Measurements from ENCODE around the gene BAK1. TPM values are rescaled to one million over a fixed set of nuclear protein-coding genes. Genes with fewer than 3 reads are reported as not detected.
A peak's percentile ranks its signal among the peaks of the same experiment; 100 is the strongest.

Gene BAK1
- total and polyA plus RNA-seq, 2 experiments from 2014 or later = 18.8 to 30.7 TPM

DNA sequence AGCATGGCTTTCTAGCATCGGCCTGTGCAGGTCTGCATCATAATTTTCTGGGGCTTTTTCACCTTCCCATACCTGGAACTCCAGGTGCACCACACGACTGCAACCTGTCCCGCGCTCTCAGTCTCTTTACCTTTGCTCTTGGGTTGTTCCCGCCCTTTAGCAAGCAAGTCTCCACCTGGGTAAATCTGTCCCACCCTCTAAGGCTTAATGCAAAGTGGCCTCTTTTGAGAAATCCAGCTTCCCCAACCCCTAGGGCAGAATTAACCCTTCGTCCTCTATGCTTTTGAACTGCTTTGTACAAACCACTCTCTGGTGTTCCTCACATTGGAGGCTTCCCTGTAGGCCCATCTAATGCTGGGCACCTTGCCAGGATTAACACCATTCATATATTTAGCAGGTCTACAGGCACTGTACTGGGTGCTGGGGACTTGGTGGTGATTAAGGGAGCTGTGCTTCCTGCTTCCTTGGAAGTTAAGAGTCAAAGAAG, 43.9 kb upstream of the BAK1 start:
- Histone ChIP-seq H2AFZ (no peak overlapping the region), H3K9ac (no peak overlapping the region), H3K4me1 (ENCODE audit: insufficient read depth) (peaks cover 11% of the 10 kb centered on the region; the same call in 1 of the 2 replicates), H3K27ac (no peak overlapping the region), H4K20me1 (ENCODE audit: insufficient read depth) (no peaks in the 10 kb centered on the region), H3K36me3 (ENCODE audit: low read depth) (no peaks in the 10 kb centered on the region), H3K27me3 (replicated peaks; ENCODE audit: insufficient read depth) (no peaks in the 10 kb centered on the region), H3K9me3 (ENCODE audit: low read depth) (no peaks in the 10 kb centered on the region), H3K4me3 (no peak overlapping the region), H3K4me2 (ENCODE audit: unreplicated experiment) (no peak overlapping the region), H3F3A (ENCODE audit: insufficient read depth) (peaks cover 23% of the 10 kb centered on the region; the same call in 1 of the 2 replicates), H3K79me2 (ENCODE audit: insufficient read depth) (peaks cover 27% of the 10 kb centered on the region), H3K9me2 (ENCODE audit: insufficient read depth) (no peaks in the 10 kb centered on the region)
- DNase-seq = peak; percentile 20
- in situ Hi-C loops (cut with MboI) = no loop called here
- TF ChIP-seq EZH2 (IDR thresholded peaks at IDR 0.05; ENCODE audit: insufficient read depth, poor library complexity, severe bottlenecking) (no peak), EZH2phosphoT487 (IDR thresholded peaks at IDR 0.05; ENCODE audit: insufficient read depth, low read depth) (no peak)
- 65 to 67% methylated on average over 6 of the region's 6 CpGs for WGBS, 2 experiments (ENCODE audit: low coverage in 1 of 2, low lambda C conversion rate in 2 of 2, missing lambda C conversion rate in 2 of 2)

DNA sequence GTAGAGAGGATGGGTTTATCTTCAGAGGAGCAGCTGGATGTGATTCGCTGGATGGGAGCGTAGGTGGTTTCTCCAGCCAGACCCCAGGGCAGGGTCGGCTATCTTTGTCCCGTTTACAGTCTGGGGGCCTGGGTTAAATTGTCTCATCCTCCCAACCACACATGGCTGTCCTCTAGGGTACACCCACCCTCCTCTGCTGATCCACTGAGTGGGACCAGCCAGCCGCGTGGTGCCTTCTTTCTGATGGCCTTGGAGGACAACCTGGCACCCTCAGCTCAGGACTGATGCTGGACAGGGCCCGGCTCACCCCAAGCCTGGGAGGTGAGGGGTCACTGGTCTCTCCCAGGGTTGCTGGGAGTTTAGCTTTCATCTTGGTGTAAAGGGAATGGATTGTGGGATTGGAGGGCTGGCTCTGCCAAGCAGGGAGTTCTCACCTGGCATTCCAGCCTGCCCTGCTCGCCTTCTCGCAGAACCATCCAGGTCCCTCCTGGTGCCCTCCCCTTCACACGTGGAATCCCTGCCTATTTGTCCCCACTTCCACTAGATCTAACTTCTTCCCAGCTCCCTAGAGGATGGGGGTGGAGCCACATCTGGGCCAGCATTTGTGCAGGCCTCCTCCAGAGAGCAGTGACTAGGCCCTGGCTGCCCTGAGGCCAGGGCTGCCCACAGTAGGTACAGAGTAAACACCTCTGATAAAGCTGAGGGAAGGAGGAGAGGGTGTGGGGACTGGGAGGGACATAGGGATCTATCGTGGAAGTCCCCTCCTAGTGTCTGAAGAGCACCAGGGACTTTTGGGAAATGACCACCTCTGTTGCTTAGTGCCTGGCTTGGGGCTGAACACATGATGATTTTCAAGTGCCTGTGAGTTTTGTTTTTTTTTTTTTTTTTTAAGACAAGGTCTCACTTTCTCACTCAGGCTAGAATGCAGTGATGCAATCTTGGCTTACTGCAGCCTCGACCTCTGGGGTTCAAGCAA, 42.7 kb upstream of the BAK1 start:
- Histone ChIP-seq H3K4me1 (ENCODE audit: insufficient read depth) (peaks cover 6% of the 10 kb centered on the region; the same call in 1 of the 2 replicates), H3F3A (ENCODE audit: insufficient read depth) (peaks cover 28% of the 10 kb centered on the region; the same call in 1 of the 2 replicates), H4K20me1 (ENCODE audit: insufficient read depth) (no peaks in the 10 kb centered on the region), H3K9me2 (ENCODE audit: insufficient read depth) (no peaks in the 10 kb centered on the region), H3K36me3 (ENCODE audit: low read depth) (no peaks in the 10 kb centered on the region), H3K27me3 (replicated peaks; ENCODE audit: insufficient read depth) (no peaks in the 10 kb centered on the region), H3K9ac (peak overlapping the region; percentile 85), H2AFZ (peak overlapping the region; percentile 87), H3K9me3 (ENCODE audit: low read depth) (no peaks in the 10 kb centered on the region), H3K27ac (peak overlapping the region; percentile 36), H3K79me2 (ENCODE audit: insufficient read depth) (peaks cover 27% of the 10 kb centered on the region), H3K4me3 (peak overlapping the region; percentile 83), H3K4me2 (ENCODE audit: unreplicated experiment) (peak overlapping the region; percentile 79)
- in situ Hi-C loops (cut with MboI) = no loop called here
- peak; percentile 67 for DNase-seq
- no peak for TF ChIP-seq EZH2phosphoT487 (IDR thresholded peaks at IDR 0.05; ENCODE audit: insufficient read depth, low read depth)
- no peak for TF ChIP-seq EZH2 (IDR thresholded peaks at IDR 0.05; ENCODE audit: insufficient read depth, poor library complexity, severe bottlenecking)
- WGBS, 2 experiments (ENCODE audit: low coverage in 1 of 2, low lambda C conversion rate in 2 of 2, missing lambda C conversion rate in 2 of 2) = 42 to 47% methylated on average over 12 of the region's 12 CpGs

DNA sequence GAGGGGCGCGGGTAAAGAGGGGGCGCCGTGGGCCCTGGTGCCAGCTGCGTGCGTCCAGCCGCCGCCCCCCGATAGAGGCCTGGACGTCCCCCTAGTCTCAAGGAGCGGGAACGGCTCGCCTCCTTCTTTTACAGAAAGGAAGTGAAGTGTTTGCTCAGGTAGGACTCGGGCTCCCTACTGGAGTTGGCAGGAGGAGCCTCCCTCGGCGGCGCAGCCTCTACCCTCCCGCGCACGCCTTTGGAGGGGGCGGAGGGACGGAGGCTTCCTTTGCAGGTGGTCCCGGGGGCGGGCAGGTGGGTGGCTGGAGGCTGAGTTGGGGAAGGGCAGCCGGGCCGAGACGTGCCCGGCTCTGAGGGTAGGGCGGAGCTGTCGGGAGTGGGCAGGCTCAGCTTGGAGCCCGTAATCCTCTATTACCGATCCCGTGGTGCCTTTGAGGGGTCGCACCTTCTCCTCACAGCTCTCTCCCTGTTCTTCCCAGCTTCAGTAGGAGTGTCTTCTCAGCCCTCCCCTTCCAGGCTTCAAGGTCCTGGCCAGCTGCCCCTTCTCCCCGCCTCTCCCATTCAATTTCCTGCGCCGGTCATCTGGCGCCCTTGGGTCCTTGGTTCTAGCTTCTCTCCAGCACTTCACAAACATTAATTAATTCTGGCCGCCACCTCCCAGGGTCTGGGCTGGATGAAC, 41.8 kb upstream of the BAK1 start:
- peak overlapping the region; percentile 87 for H2AFZ ChIP-seq
- TF ChIP-seq EZH2phosphoT487 (IDR thresholded peaks at IDR 0.05; ENCODE audit: insufficient read depth, low read depth) (no peak), EZH2 (IDR thresholded peaks at IDR 0.05; ENCODE audit: insufficient read depth, poor library complexity, severe bottlenecking) (no peak)
- H3K9me2 ChIP-seq (ENCODE audit: insufficient read depth) = no peaks in the 10 kb centered on the region
- peak overlapping the region; percentile 79 for H3K4me2 ChIP-seq (ENCODE audit: unreplicated experiment)
- in situ Hi-C loops (cut with MboI) = no loop called here
- no peaks in the 10 kb centered on the region for H4K20me1 ChIP-seq (ENCODE audit: insufficient read depth)
- H3F3A ChIP-seq (ENCODE audit: insufficient read depth) = peaks cover 28% of the 10 kb centered on the region; the same call in 1 of the 2 replicates
- H3K27me3 ChIP-seq (replicated peaks; ENCODE audit: insufficient read depth) = no peaks in the 10 kb centered on the region
- H3K36me3 ChIP-seq (ENCODE audit: low read depth) = no peaks in the 10 kb centered on the region
- peak overlapping the region; percentile 85 for H3K9ac ChIP-seq
- H3K4me1 ChIP-seq (ENCODE audit: insufficient read depth) = peaks cover 6% of the 10 kb centered on the region; the same call in 1 of the 2 replicates
- peak; percentile 56 for DNase-seq
- peak overlapping the region; percentile 83 for H3K4me3 ChIP-seq
- peaks cover 27% of the 10 kb centered on the region for H3K79me2 ChIP-seq (ENCODE audit: insufficient read depth)
- H3K27ac ChIP-seq = peak overlapping the region; percentile 36
- no peaks in the 10 kb centered on the region for H3K9me3 ChIP-seq (ENCODE audit: low read depth)
- WGBS, 2 experiments (ENCODE audit: low coverage in 1 of 2, low lambda C conversion rate in 2 of 2, missing lambda C conversion rate in 2 of 2) = 1 to 5% methylated on average over 25 to 39 of the region's 39 CpGs

Measured in GM23248 (cell line).